ENCODE data around the gene SOHLH1.

DNA sequence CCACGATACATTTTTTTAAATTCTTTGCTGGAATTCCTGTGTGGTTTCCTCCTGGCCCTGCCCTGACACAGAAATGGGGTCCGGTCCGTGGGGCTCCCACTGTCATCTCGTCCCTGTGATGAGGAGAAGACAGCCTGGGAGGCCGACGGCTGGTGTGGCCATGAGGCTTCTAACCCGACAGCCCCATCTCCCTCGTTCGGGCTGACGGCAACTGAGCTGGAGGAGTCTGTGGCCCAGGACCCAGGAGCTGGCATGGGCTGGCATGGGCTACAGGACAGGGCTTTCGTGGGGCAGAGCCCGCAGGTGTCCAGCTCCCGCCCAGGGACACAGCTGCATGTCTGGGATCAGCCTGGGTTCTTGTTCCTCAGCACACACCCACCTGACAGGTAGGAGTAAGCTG, 22.4 kb downstream of the SOHLH1 start:
- TF ChIP-seq CTCF (IDR thresholded peaks at IDR 0.05; ENCODE audit: insufficient read depth, low read length) (no peak), REST (IDR thresholded peaks at IDR 0.05; ENCODE audit: insufficient replicate concordance, low read depth) (no peak), POLR2AphosphoS5 (IDR thresholded peaks at IDR 0.05; ENCODE audit: low read depth) (no peak)
